MM.1S (cell line): ENCODE results near the gene KXD1.

Experiments used
- EZH2 ChIP-seq: fragments of 300-600 bp; sonication (generic); optimal IDR thresholded peaks from 2 replicates; pipeline ENCODE3; 2017; ENCODE audit warnings: low read depth, mild to moderate bottlenecking, antibody characterized with exemption, low read length, mixed read lengths
- EZH2phosphoT487 ChIP-seq: fragments of 300-600 bp; sonication (generic); IDR thresholded peaks from 2 replicates; pipeline ENCODE4 v1.6.1; 2018; ENCODE audit warnings: antibody characterized with exemption, low read length
- TF ChIP-seq, protein P1 (sequence below): fragments of 300-600 bp; sonication (generic); IDR thresholded peaks from 2 replicates; pipeline ENCODE4 v1.5.1; 2016; ENCODE audit warnings: antibody characterized with exemption, low read length, mixed read lengths

DNA sequence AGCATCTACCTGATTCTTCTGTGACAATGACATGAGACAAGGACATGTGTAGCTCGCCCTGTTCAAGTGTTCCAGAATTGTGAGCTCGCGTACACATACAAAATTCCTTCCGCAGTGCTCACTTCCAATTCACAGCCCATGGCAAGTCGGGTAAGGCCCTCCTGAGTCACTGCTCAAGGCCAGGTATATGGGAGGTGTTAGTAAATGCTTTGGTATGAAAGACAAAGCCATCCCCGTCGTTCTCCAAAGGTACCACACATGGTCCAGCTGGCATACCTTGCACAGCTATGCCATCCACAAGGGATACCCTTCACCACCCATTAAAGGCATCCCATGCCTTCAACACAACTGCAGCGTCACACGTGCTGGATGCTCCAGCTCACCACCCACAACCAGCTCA, 31.4 kb upstream of the KXD1 start:
- TF ChIP-seq, protein P1, sequence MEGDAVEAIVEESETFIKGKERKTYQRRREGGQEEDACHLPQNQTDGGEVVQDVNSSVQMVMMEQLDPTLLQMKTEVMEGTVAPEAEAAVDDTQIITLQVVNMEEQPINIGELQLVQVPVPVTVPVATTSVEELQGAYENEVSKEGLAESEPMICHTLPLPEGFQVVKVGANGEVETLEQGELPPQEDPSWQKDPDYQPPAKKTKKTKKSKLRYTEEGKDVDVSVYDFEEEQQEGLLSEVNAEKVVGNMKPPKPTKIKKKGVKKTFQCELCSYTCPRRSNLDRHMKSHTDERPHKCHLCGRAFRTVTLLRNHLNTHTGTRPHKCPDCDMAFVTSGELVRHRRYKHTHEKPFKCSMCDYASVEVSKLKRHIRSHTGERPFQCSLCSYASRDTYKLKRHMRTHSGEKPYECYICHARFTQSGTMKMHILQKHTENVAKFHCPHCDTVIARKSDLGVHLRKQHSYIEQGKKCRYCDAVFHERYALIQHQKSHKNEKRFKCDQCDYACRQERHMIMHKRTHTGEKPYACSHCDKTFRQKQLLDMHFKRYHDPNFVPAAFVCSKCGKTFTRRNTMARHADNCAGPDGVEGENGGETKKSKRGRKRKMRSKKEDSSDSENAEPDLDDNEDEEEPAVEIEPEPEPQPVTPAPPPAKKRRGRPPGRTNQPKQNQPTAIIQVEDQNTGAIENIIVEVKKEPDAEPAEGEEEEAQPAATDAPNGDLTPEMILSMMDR, result no peak
- TF ChIP-seq EZH2, result no peak
- no peak for TF ChIP-seq EZH2phosphoT487
